Measurements from ENCODE around the gene ADAM23. TPM values are rescaled to one million over a fixed set of nuclear protein-coding genes. Genes with fewer than 3 reads are reported as not detected.

Gene ADAM23
- polyA plus RNA-seq, 1 of the 3 experiments (the other 2 are of a cell fraction): 3.7 TPM

GRCh38 chr2:206478340-206478739, 35.0 kb downstream of the ADAM23 start:
- Histone ChIP-seq H3K79me2 (ENCODE audit: insufficient read depth) (no peaks in the 10 kb centered on the region), H3F3A (replicated peaks; ENCODE audit: insufficient read depth) (no peaks in the 10 kb centered on the region), H2AFZ (ENCODE audit: low read depth) (no peak overlapping the region), H3K27ac (ENCODE audit: low read depth in 2 of 2, low read length in 1 of 2) (no peak overlapping the region), H3K27me3 (ENCODE audit: insufficient read depth) (no peaks in the 10 kb centered on the region), H4K20me1 (ENCODE audit: insufficient read depth) (no peaks in the 10 kb centered on the region), H3K4me3 (ENCODE audit: low read depth in 2 of 2, low read length in 1 of 2) (no peak overlapping the region), H3K9me3 (no peaks in the 10 kb centered on the region), H3K9me2 (no peaks in the 10 kb centered on the region), H3K36me3 (replicated peaks in 1 of 2; ENCODE audit: control insufficient read depth in 1 of 2, insufficient read depth in 2 of 2, low read length in 1 of 2) (no peaks in the 10 kb centered on the region), H3K4me1 (ENCODE audit: control insufficient read depth in 1 of 2, insufficient read depth in 2 of 2, low read depth in 1 of 2, low read length in 1 of 2) (peaks cover 0 to 8% of the 10 kb centered on the region in 2 experiments; a peak in 1 of 4 replicates), H3K4me2 (no peak overlapping the region), H3K9ac (no peak overlapping the region)
- 70% methylated on average over 3 of the region's 3 CpGs for WGBS (ENCODE audit: low lambda C conversion rate)
- TF ChIP-seq ELF1 (IDR thresholded peaks at IDR 0.05) (no peak), GABPA (IDR thresholded peaks at IDR 0.05; ENCODE audit: low read depth) (no peak), IRF3 (IDR thresholded peaks at IDR 0.05; ENCODE audit: low read depth, low read length) (no peak), RFX5 (IDR thresholded peaks at IDR 0.05; ENCODE audit: low read length) (no peak), CHD2 (IDR thresholded peaks at IDR 0.05; ENCODE audit: low read length, partially characterized antibody) (no peak), SIN3A (IDR thresholded peaks at IDR 0.05; ENCODE audit: borderline replicate concordance, low read depth, low read length) (no peak), EZH2phosphoT487 (IDR thresholded peaks at IDR 0.05; ENCODE audit: borderline replicate concordance, low read depth) (no peak), JUND (IDR thresholded peaks at IDR 0.05) (no peak), TAF1 (IDR thresholded peaks at IDR 0.05; ENCODE audit: borderline replicate concordance, low read depth, low read length) (no peak), MEF2A (IDR thresholded peaks at IDR 0.05; ENCODE audit: borderline replicate concordance, low read depth) (no peak), YY1 (IDR thresholded peaks at IDR 0.05; ENCODE audit: low read depth) (no peak), FOSL2 (IDR thresholded peaks at IDR 0.05; ENCODE audit: borderline replicate concordance, low read depth) (no peak), GATA2 (CRISPR knock-in tag; IDR thresholded peaks at IDR 0.05) (no peak), NFIC (IDR thresholded peaks at IDR 0.05; ENCODE audit: borderline replicate concordance) (no peak), MXI1 (IDR thresholded peaks at IDR 0.05; ENCODE audit: low read depth, low read length) (no peak), CTCF (IDR thresholded peaks at IDR 0.05) (no peak)
- ChIA-PET POLR2A (no interaction called here), CTCF (no interaction called here)
- DNase-seq: no peak

DNA sequence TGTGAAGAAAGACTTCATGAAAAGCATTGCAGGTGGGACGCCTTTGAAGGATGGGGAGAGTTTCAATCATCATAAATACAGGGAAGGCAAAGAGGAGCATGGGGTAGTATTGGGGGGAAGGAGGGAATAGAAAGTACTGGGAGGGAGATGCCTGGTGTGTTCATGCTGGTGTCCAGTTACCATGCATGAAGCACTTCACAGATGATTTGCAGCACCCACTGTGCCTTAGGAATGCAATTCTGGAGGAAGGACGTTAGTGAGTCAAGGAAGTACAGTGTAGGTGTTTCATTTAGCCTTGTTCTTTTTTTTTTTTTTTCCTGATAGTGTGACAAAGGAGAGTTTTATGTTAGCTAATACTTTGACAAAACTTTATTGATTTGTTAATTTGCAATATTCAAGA, 36.8 kb downstream of the ADAM23 start:
- CTCF ChIA-PET: no interaction called here
- H3K9me3 ChIP-seq: no peaks in the 10 kb centered on the region
- H4K20me1 ChIP-seq (ENCODE audit: insufficient read depth): no peaks in the 10 kb centered on the region
- no peaks in the 10 kb centered on the region for H3F3A ChIP-seq (replicated peaks; ENCODE audit: insufficient read depth)
- H3K4me3 ChIP-seq (ENCODE audit: low read depth in 2 of 2, low read length in 1 of 2): no peak overlapping the region
- no peak overlapping the region for H2AFZ ChIP-seq (ENCODE audit: low read depth)
- DNase-seq: no peak
- H3K4me1 ChIP-seq (ENCODE audit: control insufficient read depth in 1 of 2, insufficient read depth in 2 of 2, low read depth in 1 of 2, low read length in 1 of 2): peaks cover 0 to 8% of the 10 kb centered on the region in 2 experiments; a peak in 1 of 4 replicates
- H3K27ac ChIP-seq (ENCODE audit: low read depth in 2 of 2, low read length in 1 of 2): no peak overlapping the region
- H3K4me2 ChIP-seq: peak overlapping the region; percentile 13; the same call in 1 of the 2 replicates
- no peaks in the 10 kb centered on the region for H3K27me3 ChIP-seq (ENCODE audit: insufficient read depth)
- no peaks in the 10 kb centered on the region for H3K79me2 ChIP-seq (ENCODE audit: insufficient read depth)
- H3K36me3 ChIP-seq (replicated peaks in 1 of 2; ENCODE audit: control insufficient read depth in 1 of 2, insufficient read depth in 2 of 2, low read length in 1 of 2): no peaks in the 10 kb centered on the region
- POLR2A ChIA-PET: no interaction called here
- no peaks in the 10 kb centered on the region for H3K9me2 ChIP-seq
- no peak overlapping the region for H3K9ac ChIP-seq
- WGBS (ENCODE audit: low lambda C conversion rate): 51% methylated on average over 2 of the region's 2 CpGs
- TF ChIP-seq SIN3A (IDR thresholded peaks at IDR 0.05; ENCODE audit: borderline replicate concordance, low read depth, low read length) (no peak), ELF1 (IDR thresholded peaks at IDR 0.05) (no peak), TEAD4 (IDR thresholded peaks at IDR 0.05; ENCODE audit: borderline replicate concordance, insufficient read depth) (no peak), TAF1 (IDR thresholded peaks at IDR 0.05; ENCODE audit: borderline replicate concordance, low read depth, low read length) (no peak), PBX3 (IDR thresholded peaks at IDR 0.05) (no peak), GABPA (IDR thresholded peaks at IDR 0.05; ENCODE audit: low read depth) (no peak), SMC3 (IDR thresholded peaks at IDR 0.05; ENCODE audit: low read depth, low read length) (no peak), MEF2A (IDR thresholded peaks at IDR 0.05; ENCODE audit: borderline replicate concordance, low read depth) (no peak), FOSL2 (IDR thresholded peaks at IDR 0.05; ENCODE audit: borderline replicate concordance, low read depth) (no peak), RAD21 (IDR thresholded peaks at IDR 0.05; ENCODE audit: low read length) (no peak), EP300 (IDR thresholded peaks at IDR 0.05; ENCODE audit: borderline replicate concordance in 1 of 2, low read depth in 1 of 2, low read length in 1 of 2) (no peak), IRF3 (IDR thresholded peaks at IDR 0.05; ENCODE audit: low read depth, low read length) (no peak), NFIC (IDR thresholded peaks at IDR 0.05; ENCODE audit: borderline replicate concordance) (no peak)

All from SK-N-SH (cell line).